Activated CD8-positive, alpha-beta memory T cell treated with anti-CD3 and anti-CD28 coated beads, Interleukin-2, amount 50 U/mL, for 24 hours (primary cell): ENCODE measurements around the gene PKN1.

Experiments used
- DNase-seq: peaks from one replicate; pipeline ENCODE4 v3.0.0-alpha.2; 2020; ENCODE audit errors: extremely low read depth

The PKN1 gene

DNA sequence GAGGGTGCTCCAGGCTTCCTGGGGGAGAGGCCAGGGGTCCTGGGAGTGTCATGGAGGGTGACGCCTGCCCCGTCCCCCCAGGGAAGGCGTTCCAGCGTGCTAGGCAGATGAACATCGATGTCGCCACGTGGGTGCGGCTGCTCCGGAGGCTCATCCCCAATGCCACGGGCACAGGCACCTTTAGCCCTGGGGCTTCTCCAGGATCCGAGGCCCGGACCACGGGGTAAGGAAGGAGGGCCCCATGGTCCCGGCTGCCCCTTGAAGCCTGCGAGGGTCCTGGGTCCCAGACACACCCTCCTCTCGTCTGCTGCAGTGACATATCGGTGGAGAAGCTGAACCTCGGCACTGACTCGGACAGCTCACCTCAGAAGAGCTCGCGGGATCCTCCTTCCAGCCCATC lies 30.6 kb downstream of the PKN1 start:
- DNase-seq: no peak

DNA sequence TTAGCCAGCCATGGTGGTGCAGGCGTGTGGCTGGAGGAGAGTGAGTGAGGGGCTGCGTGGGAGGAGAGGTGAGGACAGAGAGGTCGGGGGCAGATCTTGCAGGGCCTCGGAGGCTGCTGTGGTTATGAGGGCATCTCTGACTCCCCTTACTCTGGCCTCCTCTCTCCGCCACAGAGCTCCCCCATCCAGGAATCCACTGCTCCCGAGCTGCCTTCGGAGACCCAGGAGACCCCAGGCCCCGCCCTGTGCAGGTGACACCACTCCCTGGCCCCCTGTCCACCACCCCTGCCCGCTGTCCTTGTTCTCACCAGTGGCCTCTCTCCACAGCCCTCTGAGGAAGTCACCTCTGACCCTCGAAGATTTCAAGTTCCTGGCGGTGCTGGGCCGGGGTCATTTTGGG lies 34.3 kb downstream of the PKN1 start:
- DNase-seq: no peak

DNA sequence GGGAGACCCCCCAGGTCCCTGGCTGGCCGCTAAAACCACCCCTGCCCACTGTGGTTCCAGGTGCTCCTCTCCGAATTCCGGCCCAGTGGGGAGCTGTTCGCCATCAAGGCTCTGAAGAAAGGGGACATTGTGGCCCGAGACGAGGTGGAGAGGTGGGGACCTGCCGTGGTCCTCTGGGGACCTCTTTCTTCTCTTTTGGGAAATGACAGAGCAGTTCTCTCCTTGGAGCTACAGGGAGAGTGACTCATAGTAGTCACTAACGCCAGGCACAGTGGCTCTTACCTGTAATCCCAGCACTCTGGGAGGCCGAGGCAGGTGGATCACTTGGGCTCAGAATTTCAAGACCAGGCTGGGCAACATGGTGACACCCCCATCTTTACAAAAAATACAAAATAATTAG lies 34.7 kb downstream of the PKN1 start:
- no peak for DNase-seq

- no peak for DNase-seq
Observed at GRCh38 chr19:14470031-14470876, 37.1 kb downstream of the PKN1 start.

DNA sequence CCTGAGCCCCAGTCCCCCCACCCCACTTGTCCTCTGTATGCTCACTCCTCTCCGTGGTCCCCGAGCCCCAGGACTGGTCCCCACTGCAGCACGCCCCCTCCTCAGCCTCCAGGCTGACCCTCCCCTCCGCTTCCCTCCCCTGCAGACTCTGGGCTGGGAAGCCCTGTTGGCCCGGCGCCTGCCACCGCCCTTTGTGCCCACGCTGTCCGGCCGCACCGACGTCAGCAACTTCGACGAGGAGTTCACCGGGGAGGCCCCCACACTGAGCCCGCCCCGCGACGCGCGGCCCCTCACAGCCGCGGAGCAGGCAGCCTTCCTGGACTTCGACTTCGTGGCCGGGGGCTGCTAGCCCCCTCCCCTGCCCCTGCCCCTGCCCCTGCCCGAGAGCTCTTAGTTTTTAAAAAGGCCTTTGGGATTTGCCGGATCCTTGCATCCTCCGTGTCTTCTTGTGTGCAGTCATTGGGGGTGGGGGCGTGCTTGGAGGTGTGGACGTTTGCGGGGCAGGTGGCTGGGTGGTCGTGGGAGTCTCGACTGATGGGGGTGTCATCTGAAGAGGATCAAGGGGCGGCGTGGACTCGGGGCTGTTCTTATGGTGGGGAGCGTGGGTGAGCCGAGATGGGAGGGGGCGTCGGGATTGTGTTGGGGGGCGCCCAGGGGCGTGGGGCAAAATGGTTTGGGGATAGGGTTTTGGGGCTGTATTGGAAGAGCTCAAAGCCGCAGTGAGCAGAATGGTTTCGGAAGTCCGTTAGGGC lies 38.5 kb downstream of the PKN1 start:
- no peak for DNase-seq

GRCh38 chr19:14472202-14472938 lies 39.3 kb downstream of the PKN1 start:
- DNase-seq: peak; percentile 69

- no peak for DNase-seq
Observed at GRCh38 chr19:14473073-14473977, 40.2 kb downstream of the PKN1 start.

DNA sequence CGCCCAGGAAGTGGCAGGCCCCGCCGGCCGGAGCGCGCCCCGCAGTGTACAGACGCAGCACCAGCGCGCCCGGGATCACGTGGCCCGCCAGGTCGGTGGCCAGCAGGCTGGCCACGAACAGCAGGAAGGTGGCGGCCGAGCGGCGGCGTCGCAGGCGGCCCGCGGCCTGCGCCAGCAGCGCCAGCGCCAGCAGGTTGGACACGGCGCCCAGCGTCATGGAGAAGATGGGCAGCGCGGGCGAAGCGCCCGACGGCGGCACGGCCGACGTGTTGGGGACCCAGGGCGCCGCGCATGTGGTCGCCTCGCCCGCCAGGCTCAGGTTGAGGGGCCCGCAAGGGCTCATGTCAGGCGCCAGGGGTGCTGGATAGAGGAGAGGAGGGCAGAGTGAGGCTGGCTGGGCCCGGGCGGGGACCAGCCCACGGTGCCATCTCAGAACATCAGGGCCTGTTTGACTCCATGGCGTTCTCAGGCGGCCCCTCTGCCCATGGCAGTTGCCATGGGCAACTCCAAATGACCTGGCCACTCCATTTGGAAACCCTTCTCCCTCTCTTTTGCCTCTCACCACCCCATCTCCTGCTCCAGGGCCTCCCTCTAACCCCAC lies 41.0 kb downstream of the PKN1 start:
- no peak for DNase-seq

GRCh38 chr19:14474827-14475226 lies 41.7 kb downstream of the PKN1 start:
- DNase-seq: no peak

- no peak for DNase-seq
Observed at GRCh38 chr19:14475251-14476073, 42.4 kb downstream of the PKN1 start, which contains the start of gene PTGER1. Gene PTGER1, minus strand, starts transcription at chr19:14475354. Its CDS starts 1,034 bp downstream, at chr19:14474320.

DNA sequence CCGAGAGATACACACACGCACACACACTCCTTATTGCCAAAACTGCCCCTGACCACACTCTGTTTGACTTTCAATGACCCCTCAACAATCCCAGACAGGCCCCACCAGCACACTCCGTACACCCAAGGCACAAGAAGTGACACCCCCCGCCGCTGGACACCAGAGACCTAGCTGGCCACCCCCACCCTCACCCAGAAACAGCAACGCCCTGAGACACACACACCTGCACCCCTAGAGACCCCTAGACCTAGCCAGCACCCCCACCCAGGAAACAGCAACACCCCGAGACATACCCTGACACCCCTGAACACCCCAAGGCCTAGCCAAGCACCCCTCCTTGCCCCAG lies 43.2 kb downstream of the PKN1 start:
- no peak for DNase-seq

GRCh38 chr19:14476673-14477401 lies 43.7 kb downstream of the PKN1 start:
- no peak for DNase-seq

DNA sequence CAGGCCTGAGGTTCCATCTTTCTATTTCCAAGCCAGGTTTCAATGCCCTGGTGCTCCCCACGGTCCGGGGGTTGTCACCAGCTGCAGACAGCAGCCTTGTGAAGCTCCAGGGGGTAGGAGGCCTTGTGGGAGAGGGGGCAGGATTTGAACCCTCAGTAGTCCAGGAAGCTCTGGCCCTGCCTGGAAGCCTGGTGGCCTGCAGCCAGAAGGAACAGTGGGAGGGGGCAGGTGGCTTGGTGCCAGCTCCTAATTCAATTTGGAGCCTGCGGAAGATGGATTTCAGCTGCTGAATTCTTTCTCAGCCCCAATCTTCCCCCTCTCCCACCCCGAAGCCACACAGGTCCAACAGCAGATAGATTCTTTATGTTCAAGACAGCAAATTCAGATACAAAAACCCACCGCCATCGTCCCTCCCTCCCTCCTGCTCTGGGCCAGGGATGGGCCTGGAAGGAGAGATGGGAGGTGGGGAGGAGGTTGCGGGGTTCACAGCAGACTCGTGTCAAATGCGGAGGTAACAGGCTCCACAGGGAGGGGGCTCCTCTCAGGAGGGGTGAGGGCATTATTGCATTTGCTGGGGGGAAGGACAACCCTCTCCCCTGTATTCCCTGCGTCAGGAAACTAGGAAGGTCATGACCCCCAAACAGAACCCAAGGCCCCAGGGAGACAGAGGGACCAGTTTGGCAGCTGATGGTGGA lies 44.5 kb downstream of the PKN1 start:
- no peak for DNase-seq

DNA sequence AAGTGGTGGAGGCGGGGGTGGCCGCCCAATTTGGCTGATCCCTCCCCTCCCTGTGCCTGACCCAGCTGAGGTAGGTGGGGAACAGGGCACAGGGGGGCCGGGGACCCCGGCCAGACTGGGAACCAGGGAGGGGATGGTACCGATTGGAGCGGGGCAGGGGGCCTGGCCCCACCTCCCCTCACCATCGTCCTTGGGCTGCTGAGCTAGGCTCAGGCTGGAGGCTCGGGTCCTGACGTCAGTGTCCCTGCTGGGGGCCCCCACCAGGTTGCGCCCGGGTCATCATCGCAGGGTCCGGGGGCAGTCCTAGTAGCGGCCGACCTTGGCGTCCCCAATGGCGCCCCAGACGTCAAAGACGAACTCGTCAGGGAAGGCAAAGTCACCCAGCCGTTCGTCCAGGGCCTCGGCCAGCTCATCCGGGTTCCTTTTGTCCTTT lies 45.0 kb downstream of the PKN1 start:
- DNase-seq: no peak

DNA sequence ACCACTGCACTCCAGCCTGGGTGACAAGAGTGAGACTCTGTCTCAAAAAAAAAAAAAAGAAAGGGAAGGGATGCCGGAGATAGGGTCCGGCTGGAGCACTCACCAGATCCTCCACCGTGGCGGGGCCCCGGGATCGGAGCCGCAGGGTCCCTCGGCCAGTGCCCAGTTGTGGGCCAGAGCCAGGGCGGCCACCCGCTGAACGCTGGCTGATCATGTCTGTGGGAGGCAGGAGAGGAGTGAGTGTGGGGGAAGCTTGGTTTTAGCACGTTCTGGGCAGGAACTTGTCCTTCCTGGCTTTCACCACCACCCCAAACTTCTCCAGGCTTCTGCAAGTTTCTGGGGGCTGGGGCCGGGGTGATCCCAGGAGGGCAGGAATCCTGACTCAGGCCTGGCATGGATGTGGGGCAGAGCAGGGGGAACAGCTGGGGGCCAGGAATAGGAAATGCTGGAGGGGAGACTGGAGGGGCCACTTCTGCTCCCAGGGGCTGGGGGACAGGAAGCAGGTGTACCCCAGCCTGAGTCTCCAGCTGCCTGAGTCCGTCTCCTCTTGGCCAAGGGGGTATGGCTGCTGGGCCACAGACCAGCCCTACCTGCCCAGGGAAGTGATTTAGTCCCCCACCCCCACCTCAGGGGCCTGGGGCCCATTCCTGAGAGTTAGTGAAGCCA lies 46.3 kb downstream of the PKN1 start:
- DNase-seq: no peak

GRCh38 chr19:14479975-14480699 lies 47.0 kb downstream of the PKN1 start:
- no peak for DNase-seq

- no peak for DNase-seq
Observed at GRCh38 chr19:14480700-14481079, 47.6 kb downstream of the PKN1 start.
